AG09319 (cell line): Measurements from ENCODE around the gene DNASE1.

Experiments used
- DNase-seq: peaks from one replicate; pipeline ENCODE4 v3.0.0-alpha.2; 2010; ENCODE audit warnings: low read depth; ENCODE audit errors: extremely low read depth
- TF ChIP-seq, protein P1 (sequence below): IDR thresholded peaks from 2 replicates; pipeline ENCODE4 v1.5.1; 2011; ENCODE audit warnings: low read depth, mild to moderate bottlenecking, inconsistent platforms, low read length, moderate library complexity

Gene DNASE1

DNA sequence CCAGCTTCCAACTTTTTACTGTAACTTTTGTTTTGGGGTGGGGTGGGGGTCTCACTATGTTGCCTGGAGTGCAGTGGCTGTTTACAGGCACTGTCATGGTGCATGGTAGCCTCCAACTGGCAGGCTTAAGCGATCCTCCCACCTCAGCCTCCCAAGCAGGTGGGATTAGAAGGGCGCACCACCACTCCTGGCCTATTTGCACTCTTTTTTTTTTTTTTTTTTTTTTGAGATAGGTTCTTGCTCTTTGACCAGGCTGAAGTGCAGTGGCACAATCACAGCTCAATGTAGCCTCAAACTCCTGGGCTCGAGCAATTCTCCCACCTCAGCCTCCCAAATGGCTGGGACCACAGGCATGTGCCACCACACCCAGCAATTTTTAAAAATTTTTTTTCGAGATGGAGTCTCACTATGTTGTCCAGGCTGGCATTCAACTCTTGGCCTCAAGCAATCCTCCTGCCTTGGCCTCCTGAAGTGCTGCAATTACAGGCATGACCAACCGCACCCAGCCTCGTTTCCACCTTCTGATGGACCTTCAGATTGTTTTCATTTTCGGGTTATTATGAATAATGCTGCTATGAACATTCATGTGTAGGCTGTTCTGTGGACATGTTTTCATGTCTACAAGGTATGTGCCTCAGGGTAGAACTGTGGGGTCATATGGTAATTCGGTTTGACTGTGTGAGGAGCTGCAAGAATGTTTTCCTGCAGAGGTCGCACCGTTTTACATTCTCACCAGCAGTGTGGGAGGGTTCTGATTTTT, 51.9 kb downstream of the DNASE1 start:
- TF ChIP-seq, protein P1, sequence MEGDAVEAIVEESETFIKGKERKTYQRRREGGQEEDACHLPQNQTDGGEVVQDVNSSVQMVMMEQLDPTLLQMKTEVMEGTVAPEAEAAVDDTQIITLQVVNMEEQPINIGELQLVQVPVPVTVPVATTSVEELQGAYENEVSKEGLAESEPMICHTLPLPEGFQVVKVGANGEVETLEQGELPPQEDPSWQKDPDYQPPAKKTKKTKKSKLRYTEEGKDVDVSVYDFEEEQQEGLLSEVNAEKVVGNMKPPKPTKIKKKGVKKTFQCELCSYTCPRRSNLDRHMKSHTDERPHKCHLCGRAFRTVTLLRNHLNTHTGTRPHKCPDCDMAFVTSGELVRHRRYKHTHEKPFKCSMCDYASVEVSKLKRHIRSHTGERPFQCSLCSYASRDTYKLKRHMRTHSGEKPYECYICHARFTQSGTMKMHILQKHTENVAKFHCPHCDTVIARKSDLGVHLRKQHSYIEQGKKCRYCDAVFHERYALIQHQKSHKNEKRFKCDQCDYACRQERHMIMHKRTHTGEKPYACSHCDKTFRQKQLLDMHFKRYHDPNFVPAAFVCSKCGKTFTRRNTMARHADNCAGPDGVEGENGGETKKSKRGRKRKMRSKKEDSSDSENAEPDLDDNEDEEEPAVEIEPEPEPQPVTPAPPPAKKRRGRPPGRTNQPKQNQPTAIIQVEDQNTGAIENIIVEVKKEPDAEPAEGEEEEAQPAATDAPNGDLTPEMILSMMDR: no peak
- DNase-seq: no peak
